Measurements from ENCODE around the gene PIEZO2. TPM values are rescaled to one million over a fixed set of nuclear protein-coding genes. Genes with fewer than 3 reads are reported as not detected.
"Not testable (repeated sequence)": the region's sequence is repeated elsewhere in the genome, so short reads cannot be mapped to it uniquely, and the experiment has no call there.

The PIEZO2 gene
- total RNA-seq, 1 donor from 2014 or later: 27.7 TPM

DNA sequence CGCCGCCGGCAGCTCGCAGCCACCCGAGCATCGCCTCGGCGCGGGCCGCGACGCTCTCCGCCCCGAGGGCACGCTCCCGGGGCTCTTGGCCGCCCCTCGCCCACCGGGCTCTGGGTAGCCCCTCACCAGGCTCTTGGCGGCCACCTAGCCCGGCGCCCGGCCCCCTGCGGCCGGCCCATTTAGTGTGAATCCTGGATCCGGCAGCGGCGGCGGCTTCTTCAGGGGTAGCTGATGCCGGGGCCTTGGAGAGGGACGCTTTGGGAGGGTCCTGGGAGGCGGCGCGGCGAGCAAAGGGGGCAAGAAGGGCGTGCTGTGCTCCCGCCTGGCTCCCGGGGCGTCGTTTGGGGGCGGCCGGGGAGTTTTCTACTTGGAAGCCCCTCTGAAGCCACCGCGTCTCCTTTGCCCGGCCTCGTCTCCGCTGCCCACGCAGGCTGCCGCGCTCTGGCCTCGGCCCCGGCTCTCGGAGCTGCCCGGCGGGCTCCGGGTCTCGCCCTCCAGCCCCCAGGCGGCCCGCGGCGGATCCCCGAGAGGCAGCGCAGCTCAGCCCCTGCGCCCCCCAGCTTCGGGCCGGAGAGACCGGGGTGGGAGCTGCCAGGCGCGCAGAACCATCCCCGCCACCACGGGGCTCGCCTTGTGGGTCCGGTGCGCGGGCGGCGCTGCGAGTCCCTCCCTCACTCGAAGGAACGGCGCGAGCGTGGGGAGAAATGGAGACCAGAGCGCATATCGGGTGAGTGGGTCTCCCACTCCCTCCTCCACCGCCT, 509 bp downstream of the PIEZO2 start:
- no peak for DNase-seq

DNA sequence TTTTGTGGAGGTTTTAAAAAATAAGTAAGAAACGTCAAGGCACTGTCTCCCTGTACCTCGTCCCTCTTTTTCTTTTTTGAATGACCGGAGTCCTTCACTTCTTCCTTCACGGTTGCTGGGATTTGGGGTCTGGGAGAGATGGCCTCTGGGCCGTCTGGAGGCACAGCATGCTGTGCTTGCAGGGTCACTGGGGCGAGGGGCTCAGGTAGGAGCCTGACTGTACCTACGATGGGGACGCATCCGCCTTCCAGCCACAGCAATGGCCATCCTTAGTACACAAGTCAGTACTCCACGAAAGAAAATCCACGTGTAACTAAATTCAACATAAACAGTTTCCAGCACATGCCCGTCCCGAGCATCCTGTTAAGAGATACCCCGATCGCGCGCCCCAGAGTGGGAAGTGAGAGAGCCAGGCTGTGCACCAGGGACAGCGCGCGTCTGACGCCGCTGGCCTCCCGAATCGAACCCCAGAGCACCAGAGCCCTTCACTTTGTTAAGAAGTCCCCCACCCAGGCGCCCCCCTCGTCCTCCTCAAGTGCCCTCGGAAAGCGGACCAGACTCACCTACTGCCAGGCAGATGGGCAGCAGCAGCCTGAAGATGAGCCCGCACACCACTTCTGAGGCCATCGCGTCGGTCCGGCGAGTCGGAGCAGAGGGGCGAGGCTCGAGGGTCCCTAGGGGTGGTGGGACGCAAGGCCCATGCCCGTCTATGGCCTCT, 1.2 kb downstream of the PIEZO2 start:
- DNase-seq: peak; percentile 34

DNA sequence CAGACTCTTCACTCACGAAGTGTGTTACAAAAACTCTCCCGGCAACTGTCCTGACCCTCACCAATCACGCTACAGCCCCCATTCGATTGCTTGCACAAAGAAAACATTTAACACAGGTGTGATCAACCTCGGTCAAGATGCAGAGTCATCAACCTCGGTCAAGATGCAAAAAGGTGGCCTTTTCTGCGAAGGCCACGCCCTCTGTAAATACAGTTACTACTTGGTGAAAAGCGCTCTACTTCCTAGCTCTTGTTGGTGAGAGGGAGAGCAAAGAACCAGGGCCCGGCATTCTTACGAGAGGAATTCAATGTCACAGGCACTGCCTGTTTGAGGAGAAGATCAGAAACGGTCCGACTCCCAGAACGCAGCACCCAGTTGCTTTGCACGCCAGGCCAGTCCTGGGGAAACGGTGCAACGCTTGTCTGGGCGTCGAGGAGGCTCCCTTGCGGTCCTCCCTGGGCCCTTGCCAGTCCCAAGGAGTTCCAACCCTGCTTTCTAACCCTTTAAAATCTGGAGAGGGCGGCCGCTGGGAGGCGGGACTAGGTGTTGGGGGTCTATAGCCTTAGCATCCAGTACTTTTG, 1.9 kb downstream of the PIEZO2 start:
- no peak for DNase-seq

DNA sequence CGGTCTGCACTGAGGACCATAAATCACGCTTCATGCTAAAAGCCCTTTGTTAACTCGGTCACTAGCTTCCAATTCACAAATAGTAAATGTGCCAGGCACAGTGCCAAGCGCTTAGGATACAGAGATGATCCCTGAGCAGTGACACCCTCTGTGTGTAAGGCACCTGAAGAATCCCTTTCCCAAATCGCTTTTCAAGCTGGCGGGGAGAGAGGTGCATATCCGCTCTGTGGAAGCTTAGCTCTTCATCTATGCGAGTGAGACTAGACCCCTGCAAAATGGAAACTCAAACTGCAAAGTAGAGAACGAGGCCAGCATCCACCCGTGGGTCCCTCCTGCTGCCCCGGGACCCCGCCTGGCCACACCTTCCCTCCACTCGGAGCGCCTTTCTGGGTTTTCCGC, 2.4 kb downstream of the PIEZO2 start:
- no peak for DNase-seq

DNA sequence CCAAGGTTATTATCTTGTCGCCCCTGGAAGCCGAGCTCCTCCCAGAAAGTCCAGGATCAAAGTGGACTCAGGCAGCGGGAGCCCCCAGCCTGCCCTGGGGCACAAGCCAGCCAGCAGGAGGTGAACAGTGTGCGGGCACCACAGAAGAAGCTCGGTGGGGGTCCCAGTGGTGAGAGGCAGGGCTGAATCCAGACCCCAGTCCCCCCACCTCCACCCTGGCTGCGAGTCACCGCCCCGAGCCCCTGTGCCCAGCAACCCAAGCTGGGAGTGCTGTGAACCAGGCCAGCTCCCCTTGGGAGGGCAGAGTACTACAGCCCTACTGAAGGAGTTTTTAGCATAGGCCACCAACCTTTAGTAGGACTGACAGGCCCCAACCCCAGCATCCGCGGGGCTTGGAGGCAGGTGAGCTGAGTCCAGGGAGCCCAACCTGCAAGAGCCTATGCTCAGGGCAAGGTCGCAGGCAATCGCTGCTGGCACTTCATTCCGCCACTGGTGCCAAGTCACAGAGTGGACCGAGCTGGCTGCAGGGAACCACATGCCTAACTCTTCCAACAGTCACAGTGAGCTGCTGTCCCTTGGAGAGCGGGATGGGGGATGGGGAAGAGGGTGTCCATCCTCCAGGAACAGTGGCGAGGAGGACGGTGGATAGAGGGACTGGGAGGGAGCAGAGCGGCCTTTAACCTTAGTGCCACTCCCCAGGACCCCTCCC, 3.0 kb downstream of the PIEZO2 start:
- DNase-seq: no peak

DNA sequence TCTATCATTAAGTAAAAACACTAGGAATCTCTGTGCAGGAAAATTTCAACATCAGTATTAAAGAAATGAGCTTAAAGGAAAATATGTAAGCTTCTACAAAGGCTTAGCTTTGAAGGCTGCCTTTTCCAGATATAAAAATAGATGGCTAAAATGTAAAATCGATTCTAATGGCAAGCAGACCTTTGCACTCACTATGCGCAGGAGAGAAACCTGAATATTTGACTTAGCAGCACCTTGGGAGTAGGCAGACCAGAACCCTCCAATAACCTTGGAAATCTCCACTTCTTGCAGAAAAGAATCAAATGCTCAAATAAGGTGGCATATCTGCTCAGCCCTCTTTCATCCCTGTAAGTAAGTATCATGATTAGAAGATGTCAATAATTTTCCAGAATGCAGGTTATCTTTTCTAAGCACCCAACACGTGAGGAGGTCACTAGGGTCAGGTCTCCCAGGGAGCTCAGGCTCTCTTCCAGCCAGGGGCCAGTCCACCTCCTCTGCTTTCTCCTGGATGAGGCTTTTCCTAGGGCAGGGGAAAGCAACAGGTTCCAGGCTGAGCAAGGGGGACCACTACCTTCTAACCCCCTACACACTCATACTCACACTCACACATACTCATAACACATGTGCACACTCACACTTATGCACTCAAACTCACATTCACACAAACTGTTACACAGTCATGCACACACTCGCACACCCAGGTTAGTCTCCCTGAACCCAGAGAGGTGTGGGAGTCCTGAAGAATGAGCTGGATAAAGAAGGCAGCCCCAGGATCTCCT, 3.8 kb downstream of the PIEZO2 start:
- no peak for DNase-seq

DNA sequence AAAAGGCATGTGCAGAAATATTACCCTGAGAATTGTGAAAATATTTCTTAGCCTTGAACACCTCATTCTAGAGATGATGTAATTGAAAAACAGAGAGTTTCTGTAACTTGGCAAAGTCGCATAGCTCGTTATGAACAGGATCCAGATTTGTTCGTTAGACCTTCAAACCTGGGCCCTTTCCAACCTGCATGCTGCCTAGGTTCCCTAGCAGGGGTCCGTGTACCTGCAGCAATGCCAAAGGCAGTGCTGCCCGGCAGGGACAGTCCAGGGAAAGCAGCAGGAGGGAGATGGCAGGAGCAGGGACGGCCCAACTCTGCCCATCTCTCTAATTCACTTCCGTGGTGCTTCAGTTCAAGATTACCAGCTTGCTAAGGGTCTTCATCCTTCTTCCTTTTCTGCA, 12.0 kb downstream of the PIEZO2 start:
- DNase-seq: no peak

DNA sequence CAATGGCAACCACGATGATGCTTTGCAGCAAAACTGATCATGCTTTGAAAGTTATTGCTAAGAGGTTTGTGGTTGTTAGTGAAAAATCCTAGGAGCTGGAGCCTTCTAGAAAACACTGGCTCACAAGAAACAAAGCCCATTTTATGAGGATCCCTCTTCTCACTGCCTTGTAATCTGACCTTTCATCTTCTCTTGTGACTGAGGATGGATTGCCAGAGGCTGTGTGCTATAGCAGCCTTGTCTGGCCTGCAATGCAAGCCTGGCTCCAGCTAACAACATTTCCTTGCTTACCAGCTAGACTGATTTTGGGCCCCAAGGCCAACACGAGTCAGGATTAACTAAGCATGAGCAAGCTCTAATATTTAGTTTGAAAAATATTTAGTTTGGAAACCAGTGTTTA, 13.1 kb downstream of the PIEZO2 start:
- no peak for DNase-seq

DNA sequence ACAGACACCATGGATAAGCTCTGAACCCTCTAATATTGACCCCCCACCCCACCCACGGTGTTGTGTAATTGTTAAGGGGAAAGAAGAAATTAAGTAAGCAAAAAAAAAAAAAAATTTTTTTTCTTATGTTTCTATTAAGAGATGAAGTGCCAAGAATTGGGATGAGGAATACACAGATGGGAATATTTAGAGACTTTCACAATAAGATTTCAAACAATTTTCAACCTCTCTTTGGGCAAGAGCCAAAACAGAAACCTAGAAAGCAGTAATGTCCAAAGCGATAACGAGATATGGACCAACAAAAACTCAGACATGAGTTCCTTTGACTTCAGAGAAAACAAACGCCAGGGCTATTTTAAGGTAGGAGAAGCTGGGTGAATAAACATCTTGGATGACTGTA, 14.4 kb downstream of the PIEZO2 start:
- no peak for DNase-seq

DNA sequence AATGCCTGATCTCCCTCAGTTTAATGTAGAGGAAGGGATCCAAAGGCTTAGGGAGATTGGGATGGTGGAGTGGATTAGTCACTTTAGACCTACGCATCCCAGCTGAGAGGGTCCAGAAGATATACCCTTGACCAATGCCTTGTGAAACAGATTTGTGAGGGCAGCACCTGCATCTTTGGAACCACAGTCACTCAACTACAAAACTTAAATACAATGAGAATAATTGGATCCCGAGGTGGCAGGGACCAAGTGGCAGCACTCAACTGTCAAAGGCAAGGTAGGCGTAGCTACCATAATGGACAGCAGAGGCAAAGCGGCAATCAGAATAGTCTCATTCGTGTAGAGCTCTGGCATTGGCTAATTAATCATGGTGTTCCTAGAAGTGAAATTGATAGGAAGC, 20.3 kb downstream of the PIEZO2 start:
- DNase-seq: not testable (repeated sequence)

DNA sequence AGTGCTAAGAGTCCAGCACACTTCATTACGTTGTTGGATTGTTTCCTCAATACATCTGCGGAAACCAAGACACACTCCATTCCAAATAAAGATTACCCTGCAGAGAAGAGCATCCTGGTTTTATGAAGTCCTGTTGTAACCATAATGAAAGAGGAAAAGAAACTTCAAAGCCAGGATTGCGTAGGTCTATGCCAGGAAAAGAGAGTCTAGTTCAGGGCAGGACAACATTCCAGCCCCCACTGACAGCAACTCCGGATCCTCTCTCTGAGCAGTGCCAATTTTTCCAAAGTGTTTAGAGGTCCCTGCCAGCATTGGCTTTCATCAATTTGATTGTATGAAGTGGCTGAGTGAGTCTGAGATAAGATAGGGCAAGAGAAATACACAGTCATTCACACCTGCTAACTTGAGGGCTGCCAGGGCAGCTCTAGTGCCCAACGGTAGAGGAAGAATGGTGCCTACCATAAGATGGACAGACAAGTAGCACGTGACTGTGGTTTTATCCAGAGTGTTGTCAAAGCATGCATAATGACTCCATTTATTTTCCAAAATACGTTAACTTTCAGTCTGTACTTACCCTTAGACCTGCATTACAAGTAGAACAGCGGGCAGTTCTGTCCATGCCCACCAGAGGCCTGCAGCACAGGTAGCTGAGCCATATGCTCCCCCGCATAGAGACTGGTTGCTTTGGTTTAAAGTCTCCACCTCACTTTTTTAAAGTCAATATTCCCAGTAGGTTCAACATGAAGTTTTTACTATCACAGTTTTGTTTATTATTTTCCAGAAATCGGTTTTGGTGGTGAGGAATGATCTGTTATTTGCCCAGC, 23.7 kb downstream of the PIEZO2 start:
- no peak for DNase-seq

DNA sequence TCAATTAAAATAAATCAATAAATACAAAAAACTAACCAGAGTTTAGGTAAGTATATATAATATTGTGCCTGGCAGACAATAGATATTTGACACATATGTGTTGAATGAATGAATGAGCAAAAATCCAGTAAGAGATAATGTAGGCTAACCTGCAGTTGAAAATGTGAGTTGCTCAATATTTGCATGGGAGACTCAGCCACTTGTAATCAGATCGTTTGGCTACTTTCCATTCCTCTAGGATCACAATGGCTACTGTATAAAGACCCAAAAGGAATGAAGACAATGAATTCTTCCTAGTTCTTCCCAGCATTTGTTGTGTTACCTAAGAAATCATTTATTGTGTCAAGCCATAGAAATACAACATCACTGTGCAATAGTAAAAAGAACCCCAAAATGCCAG, 25.3 kb downstream of the PIEZO2 start:
- no peak for DNase-seq

DNA sequence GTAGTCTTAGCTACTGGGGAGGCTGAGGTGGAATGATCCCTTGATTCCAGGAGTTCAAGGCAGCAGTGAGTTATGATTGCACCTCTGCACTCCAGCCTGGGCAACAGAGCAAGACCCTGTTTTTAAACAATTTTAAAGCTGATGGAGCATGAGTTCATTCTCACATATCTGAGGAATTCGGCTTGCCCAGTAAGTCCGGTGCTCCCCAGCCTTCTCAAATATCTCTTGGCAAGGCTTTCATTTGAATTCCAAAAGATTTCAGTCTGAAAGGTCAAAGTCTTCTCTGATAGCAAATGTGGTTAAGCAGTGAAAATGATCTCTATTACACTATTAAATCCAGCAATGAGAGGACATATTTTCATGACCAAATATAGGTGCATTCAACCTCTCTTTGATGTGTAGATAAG, 27.9 kb downstream of the PIEZO2 start:
- DNase-seq: no peak

DNA sequence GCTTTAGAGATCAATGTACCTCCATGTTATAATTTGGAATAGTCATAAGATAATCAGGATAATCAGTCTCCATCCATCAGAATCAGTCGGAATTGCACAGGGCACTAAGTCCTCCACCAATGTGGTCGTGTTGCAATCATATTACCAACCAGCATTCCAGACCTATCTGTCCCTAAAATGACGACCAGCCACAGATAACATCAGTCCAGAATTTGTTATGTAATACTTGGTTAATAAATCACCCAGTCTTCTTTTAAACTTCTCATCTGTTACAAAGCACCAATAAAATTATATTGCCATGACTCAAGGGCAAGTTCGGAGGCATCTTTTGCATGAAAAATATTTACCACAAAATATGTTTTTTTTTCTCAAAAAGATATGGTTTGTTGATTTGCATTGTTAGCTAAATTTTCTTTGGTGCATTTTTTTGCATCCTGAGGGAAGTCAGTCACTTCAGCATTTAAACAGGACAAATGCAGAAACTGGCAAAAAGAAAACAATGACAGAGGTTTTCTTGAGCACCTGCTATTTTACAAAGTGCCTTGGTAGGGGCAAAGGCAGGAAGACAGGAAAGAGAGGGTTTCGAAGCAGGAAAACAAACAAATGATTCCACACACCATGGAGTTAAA, 29.3 kb downstream of the PIEZO2 start:
- no peak for DNase-seq

DNA sequence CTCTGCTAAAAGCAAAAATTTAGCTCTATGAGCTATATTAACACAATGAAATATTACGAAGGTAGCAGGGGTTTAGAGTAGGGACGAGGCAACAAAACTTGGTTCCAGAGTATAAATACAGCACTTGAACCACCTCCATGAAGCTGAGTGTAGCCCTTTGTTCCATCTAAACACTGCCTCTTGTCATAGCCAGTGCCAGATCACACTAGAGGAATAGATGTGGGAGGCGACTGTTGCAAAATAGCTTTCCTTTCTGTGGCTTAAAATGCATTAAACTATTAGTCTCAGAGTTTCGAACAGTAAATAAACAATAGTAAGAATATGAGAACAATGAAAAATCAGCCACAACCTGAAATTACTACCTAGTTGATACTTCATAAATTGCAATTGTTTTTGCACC, 29.8 kb downstream of the PIEZO2 start:
- DNase-seq: no peak

DNA sequence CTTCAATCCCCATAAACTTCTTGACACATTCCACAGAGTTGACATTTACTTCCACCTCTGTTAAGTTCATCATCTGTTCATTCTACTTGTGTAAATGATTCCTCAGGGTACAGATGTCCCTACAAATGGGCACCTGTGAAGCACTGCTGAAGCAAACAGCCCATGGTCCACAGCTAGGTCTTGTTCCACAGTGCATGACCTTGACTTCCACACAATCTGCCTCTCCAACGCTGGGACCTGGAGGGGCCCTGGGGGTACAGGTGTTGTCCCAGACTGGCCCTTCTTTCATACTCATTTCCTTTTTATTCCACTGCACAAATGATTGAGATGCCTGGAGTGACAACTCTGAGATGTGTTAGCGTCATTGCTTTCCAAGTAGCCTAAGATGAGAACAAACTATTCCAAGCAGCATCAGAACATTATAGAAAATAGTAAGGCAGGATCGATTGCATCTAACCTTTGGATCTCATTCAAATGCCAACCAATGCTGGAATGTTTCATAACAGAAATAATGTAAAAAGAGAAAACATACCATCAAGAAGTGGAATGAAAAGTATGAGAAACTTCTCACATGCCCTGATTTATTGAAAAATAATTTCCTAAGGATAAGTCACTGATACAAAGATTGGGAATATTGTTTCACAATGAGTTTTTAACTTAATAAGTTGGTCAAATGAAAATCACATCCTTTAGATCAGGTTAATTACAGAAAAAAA, 31.2 kb downstream of the PIEZO2 start:
- DNase-seq: no peak

DNA sequence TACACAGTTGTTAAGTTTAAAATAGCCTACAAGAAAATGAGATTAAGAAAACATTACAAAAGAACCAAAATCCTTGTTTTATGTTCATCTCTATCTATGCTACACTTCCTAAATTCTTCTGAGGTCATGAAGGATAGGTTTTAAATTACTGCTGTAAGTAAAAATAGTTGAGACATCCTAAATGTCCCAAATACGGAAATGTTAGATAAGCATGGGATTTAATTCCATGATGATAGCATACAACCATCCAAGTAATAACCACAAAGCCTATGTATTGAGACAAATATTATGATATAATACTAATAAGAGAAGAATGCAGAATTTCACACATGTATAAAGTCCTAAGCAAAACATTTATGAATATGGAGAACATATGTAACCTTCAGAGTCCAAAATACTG, 34.1 kb downstream of the PIEZO2 start:
- no peak for DNase-seq

DNA sequence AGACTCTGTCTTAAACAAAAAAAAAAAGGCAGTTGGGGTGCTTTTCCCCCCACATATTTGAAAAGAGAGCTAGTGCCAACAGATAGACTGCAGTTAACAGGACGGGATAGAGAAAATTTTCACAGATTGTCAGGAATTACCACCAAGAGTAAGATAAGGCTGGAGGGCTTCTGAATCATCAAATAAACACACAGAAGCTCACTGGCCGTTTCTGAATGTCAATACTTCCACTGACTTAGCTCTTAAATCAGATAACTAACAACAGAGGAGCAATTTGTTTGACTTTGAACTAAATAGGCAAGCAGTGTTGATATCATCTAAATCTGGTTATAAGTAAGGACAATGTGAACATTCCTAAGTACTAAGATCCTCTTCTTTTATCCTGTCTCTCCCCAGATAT, 34.7 kb downstream of the PIEZO2 start:
- DNase-seq: no peak

DNA sequence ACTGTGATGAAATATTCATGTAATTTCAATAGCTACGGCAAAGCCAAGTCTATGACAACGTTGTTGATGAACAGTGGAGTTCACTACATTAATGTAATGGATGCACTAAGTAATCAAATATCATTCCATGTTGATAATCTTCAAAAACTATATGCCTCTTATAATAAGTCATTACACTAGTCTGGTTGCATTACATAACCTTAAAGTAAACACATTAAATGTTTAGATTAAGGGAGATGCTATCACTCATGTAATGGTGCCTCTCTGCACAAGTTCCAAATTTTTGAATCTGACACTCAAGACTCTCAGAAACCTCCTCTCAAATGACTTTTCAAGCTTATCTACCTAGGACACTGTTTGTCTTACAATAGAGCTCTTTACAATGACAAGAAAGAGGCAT, 35.4 kb downstream of the PIEZO2 start:
- DNase-seq: no peak

DNA sequence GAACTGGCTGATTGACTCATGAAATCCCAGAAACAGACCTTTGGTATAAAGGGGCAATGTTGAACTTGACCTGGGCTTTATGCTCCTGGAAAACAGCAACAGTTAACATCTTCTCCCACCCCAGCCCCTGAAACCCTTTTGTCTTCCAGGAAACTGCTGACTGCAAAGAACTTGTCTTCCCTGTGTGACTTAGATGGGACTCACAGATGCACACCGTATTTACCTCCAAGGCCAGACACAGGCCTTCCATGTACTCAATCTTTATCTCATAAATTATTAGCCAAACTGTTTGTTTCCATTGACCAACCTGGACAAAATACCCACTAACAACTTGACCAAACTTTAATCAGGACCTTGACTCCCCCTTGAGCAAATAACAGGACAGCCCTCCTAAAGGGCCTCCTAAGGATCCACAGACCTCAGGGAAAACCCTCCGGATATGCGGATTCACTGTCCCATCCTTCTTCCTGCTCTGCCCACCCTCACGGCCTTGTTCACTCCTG, 36.3 kb downstream of the PIEZO2 start:
- DNase-seq: no peak
